HG02588 (cell line): ENCODE data around the gene TAAR5.
"Not testable (repeated sequence)": the region's sequence is repeated elsewhere in the genome, so short reads cannot be mapped to it uniquely, and the experiment has no call there.

ENCODE experiments used
- ATAC-seq: cut with Tn5 transposase; IDR thresholded peaks from one replicate; pipeline ENCODE4 v1.9.1; 2021; ENCODE audit warnings: mild to moderate bottlenecking, moderate library complexity; ENCODE audit not compliant: unreplicated experiment

The TAAR5 gene

DNA sequence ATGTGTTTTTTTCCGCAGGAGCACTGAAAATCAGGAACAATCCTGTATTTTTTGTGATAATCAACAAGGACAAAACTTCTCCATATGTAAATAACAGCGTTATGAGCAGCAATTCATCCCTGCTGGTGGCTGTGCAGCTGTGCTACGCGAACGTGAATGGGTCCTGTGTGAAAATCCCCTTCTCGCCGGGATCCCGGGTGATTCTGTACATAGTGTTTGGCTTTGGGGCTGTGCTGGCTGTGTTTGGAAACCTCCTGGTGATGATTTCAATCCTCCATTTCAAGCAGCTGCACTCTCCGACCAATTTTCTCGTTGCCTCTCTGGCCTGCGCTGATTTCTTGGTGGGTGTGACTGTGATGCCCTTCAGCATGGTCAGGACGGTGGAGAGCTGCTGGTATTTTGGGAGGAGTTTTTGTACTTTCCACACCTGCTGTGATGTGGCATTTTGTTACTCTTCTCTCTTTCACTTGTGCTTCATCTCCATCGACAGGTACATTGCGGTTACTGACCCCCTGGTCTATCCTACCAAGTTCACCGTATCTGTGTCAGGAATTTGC lies 19.2 kb downstream of the TAAR5 start, which contains the start of gene TAAR6:
Gene TAAR6 (plus strand): TSS at position 102 of the 557 bp plus-strand sequence. CDS start 0 bp downstream, at position 102.
- no peak for ATAC-seq

DNA sequence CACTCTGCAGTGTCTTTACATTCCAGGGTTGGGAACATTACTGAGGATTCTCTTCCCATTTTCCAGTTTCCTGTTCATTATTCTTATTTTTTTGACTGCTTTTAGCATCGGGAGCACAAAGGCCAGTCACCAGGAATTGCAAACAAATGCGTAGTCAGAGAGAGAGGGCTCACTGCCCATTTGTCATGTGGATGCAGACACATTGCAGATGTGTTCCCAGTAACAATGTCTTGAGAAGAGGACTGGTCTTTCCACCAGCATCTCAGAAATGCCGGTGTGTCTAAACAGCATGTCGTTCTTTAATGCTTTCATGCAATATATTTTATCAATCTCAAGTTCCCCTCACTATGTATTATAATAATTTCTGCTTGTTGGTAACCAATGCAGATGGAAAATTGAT lies 20.4 kb downstream of the TAAR5 start:
- ATAC-seq = no peak

DNA sequence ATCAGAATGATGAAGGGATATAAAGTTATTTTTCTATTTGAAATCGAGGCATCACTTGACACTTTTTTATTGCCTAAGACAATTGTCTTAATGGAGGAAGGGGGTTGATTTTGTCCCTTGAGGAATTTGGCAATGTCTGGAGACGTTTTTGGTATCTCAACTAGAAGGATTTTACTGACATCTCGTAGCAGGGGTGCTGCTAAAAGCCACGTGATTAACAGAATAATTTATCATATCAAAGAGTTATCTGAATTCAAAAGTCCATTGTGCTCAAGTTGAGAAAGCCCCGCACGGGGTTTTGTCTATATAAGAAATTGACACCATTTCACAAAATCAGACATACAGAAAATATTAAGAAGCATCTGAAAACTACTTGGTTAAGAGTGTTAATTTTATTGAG lies 20.9 kb downstream of the TAAR5 start:
- no peak for ATAC-seq

DNA sequence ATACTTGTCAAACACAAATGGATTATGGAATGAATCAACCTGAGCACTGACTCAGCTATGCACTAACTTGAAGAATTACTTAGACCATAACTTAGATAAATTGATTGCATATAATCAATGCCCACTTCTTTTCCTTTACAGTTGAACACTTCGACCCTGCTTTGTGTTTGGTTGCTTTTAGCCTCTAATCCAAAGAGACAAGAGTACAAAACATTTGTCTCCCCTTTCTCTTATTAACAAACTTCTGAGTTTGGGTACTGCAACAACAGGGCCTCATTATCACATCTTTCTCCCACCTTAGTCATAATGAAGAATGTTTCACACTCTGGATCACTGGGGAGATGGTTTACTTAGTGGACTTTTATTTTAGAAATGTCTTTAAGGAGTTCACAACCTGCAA lies 22.0 kb downstream of the TAAR5 start:
- ATAC-seq = no peak

DNA sequence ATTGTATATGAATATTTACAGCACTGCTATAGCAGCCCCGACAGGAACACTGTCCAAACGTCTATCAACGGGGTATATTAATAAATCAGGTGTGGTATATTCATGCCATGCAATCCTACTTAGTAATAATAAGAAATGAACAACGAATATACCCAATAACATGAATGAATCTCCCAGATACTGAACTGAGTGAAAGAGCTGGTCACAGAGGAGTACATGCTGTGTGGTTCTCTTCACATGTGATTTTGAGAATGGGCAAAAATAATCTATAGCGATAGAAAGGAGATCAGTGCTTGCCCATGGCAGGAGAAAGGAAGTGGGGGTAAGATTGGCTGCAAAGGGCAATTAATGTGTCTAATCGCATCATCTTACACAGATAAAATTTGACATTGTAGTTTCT lies 23.1 kb downstream of the TAAR5 start:
- ATAC-seq = no peak

DNA sequence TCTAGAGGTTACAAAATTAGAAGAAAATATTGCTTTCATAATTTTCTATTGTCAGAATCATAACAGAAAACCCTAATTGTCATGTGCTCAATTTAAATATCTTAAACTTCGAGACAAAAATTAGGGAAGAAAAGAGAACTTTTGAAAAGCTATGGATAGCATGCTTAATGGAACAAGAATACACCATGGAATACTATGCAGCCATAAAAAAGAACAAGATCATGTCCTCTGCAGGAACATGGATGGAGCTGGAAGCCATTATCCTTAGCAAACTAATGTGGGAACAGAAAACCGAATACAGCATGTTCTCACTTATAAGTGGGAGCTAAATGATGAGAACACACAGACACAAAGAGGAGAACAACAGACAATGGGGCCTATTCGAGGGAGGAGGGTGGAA lies 29.5 kb downstream of the TAAR5 start:
- ATAC-seq = not testable (repeated sequence)

DNA sequence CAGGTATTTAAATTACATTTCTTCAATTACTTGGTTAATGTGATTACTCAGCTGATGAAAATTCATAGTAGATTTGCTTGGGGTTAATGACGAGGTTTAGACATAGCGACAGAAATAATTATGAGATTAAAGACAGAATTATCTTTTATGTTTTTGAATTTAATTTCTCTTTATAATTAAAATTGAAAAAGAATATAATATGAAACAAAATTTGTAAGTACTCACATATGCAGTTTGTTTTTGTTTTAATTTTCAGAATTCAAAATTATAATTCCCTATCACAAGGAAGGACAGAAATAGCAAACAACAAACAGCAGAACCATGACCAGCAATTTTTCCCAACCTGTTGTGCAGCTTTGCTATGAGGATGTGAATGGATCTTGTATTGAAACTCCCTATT lies 37.2 kb downstream of the TAAR5 start, which contains the start of gene TAAR8:
Gene TAAR8 (plus strand): TSS at position 301 of the 400 bp plus-strand sequence. CDS start 21 bp downstream, at position 322.
- no peak for ATAC-seq

DNA sequence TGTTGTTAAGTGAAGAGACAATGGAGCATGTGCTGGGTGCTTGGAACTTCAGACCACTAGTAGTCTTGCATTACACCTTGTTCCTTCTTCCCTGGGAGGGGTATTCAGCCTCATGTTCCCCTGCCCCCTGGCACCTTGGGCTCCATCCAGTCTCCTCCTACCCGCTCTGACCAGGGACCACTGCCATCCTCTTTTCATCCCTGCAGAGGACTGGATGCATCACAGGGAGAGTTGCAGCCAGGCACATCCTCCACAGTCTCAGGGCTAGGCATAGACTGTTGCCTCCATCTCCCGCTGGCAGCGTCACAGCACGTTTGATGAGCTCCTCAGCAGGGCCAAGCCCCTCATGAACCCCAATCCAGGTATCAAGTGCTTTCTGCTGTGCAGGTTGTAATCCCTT lies 38.3 kb downstream of the TAAR5 start:
- no peak for ATAC-seq

DNA sequence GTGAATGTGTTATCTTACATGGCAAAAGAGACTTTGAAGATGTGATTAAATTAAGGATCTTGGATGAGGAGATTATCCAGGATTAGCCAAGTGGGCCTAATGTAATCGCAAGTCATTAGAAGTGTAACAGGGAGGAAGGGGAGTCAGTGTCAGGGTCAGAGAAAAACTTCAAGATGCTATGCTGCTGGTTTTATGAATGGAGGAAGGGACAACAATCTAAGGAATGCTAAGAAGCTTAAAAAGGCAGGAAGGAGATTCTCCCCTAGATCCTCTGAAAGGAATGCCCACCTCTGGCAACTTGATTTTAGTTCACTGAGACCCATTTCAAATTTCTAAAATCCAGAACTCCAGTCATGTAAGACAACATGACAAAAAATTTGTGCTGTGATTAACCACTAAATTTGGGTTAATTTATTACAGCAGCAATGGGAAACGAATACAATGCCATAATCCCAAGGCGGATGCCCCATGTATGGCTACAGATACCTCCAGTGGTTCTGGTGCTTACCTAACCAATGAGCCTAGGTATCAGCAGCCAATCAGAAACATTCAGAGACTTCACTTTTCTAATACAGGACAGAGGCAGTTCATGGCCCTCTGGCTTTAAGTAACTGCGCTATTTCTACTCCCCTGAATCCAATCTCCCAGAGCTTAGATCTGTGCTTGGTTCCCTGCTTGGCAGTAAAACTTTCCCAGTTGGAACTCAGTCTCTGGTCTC lies 40.6 kb downstream of the TAAR5 start:
- ATAC-seq = no peak

DNA sequence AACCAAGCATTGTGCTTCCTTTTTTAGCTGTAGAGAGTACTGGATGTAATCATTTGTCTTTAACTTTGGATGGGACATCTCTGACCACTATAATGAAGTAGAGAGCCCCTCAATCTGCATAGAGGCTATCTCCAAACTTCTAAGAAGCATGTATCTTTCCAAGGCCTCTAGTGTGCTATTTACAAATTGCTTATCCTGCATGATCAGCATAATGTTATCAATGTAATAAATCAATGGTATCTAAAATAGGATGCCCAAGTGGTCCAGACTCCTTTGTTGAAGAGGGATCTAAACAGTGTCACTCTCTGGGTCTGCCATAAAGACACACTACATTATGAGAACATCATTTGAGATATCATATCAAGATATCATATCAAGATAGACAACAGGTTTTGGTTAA lies 44.7 kb downstream of the TAAR5 start:
- ATAC-seq = no peak
